MCF 10A (cell line): ENCODE results near the gene SMARCC2. TPM values are rescaled to one million over a fixed set of nuclear protein-coding genes. Genes with fewer than 3 reads are reported as not detected.

ENCODE experiments used
- BruUV-seq: library from RNA; stranded (reverse); fragments of 400-500 nt; replicated peaks from 2 replicates; lab custom pipeline; 2021; lab: Mats Ljungman, UMichigan
- CTCF ChIA-PET: fragments of 300-600 bp; sonication (Branson Sonifier 250); formaldehyde crosslinking; extraction: SDS; loops from one replicate; lab custom pipeline; 2021; ENCODE audit warnings: antibody characterized with exemption, inconsistent platforms; lab: Yijun Ruan, JAX
- POLR2A ChIA-PET: fragments of 300-600, 350-650 bp; sonication (Branson Sonifier 250); formaldehyde crosslinking; extraction: SDS; loops from one replicate; lab custom pipeline; 2020; ENCODE audit warnings: antibody characterized with exemption, inconsistent platforms; lab: Yijun Ruan, JAX
- DNase-seq: peaks from one replicate; pipeline ENCODE4 v3.0.0-alpha.2; 2018; ENCODE audit not compliant: unreplicated experiment
- H3K27ac Mint-ChIP-seq: one replicate; pipeline ENCODE4 v1.8.0; 2022; ENCODE audit warnings: mild to moderate bottlenecking, low read depth, mixed read lengths; ENCODE audit not compliant: unreplicated experiment
- H3K27me3 Mint-ChIP-seq: one replicate; pipeline ENCODE4 v1.8.0; 2022; ENCODE audit warnings: mixed read lengths; ENCODE audit not compliant: insufficient read depth, unreplicated experiment
- H3K36me3 Mint-ChIP-seq: one replicate; pipeline ENCODE4 v1.8.0; 2022; ENCODE audit warnings: mild to moderate bottlenecking, moderate library complexity, mixed read lengths; ENCODE audit not compliant: insufficient read depth, unreplicated experiment
- H3K4me1 Mint-ChIP-seq: one replicate; pipeline ENCODE4 v1.8.0; 2022; ENCODE audit warnings: mixed read lengths; ENCODE audit not compliant: insufficient read depth, unreplicated experiment
- H3K4me3 Mint-ChIP-seq: one replicate; pipeline ENCODE4 v1.8.0; 2022; ENCODE audit warnings: mild to moderate bottlenecking, moderate library complexity, mixed read lengths; ENCODE audit not compliant: unreplicated experiment
- H3K9me3 Mint-ChIP-seq: one replicate; pipeline ENCODE4 v1.8.0; 2022; ENCODE audit warnings: mixed read lengths; ENCODE audit not compliant: unreplicated experiment
- intact Hi-C: fragments of 100-400 bp; cut with micrococcal nuclease; formaldehyde crosslinking; loops from 2 replicates; pipeline ENCODE4 v1.14.1; 2022
- total RNA-seq: library from RNA; stranded (reverse); gene quantifications from 2 replicates; pipeline ENCODE4 v1.2.3, GENCODE V29; 2022
- TF ChIP-seq, protein P1 (sequence below): fragments of 200-600 bp; IDR thresholded peaks from one replicate; pipeline ENCODE4 v1.8.0; 2022; ENCODE audit warnings: antibody characterized with exemption, mild to moderate bottlenecking; ENCODE audit not compliant: unreplicated experiment

The SMARCC2 gene
- total RNA-seq, 1 experiment from 2014 or later: 52.1 TPM

DNA sequence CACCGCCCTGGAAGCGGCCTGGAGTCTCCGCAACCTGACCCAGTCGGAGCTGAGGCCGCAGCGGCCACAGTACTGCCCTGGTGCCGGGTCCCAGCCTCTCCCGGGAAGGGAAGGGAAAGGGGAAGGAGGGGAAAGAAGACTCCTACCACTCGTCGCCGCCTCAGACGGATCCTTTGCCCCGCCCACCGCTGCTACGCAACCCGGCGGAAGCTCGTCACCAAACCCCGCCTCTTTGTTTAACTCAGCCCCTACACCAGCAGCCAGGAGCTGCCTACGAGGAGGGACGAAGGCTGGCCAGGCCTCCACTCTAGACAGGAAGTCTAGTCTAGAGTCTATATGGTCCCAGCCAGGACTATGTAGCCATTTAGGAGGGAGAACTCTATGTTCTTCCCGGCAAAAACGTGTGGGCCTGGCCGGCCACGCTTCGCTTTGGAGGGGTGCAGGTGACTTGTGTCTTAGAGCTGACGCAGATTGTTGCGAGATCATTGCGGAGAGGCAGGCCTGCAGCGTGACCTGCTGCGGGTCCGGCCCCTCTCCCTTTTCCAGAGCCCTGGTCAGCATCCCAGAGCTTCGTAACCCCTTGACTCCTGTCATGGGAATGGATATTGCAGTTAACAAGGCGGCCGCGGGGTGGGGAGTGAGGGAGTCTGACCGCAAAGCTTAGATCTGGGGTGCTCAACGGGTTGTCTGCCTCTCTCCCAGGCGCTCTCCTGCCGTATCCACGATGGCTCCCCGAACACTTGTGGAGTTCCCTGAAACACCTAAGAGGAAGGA is 32.7 kb upstream of the SMARCC2 start, which contains the start of gene RNF41:
TSS of gene RNF41 (minus strand) at position 166 of the 774 bp plus-strand sequence. CDS start 7,875 bp downstream, outside the sequence.
- peak; percentile 97 for DNase-seq
- H3K4me1 Mint-ChIP-seq: peaks cover 24% of the 10 kb centered on the region
- H3K27ac Mint-ChIP-seq: peak within 1 kb of the TSS; percentile 97
- TF ChIP-seq, protein P1, sequence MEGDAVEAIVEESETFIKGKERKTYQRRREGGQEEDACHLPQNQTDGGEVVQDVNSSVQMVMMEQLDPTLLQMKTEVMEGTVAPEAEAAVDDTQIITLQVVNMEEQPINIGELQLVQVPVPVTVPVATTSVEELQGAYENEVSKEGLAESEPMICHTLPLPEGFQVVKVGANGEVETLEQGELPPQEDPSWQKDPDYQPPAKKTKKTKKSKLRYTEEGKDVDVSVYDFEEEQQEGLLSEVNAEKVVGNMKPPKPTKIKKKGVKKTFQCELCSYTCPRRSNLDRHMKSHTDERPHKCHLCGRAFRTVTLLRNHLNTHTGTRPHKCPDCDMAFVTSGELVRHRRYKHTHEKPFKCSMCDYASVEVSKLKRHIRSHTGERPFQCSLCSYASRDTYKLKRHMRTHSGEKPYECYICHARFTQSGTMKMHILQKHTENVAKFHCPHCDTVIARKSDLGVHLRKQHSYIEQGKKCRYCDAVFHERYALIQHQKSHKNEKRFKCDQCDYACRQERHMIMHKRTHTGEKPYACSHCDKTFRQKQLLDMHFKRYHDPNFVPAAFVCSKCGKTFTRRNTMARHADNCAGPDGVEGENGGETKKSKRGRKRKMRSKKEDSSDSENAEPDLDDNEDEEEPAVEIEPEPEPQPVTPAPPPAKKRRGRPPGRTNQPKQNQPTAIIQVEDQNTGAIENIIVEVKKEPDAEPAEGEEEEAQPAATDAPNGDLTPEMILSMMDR: peak; percentile 10
- H3K36me3 Mint-ChIP-seq: peaks cover 13% of the 10 kb centered on the region
- BruUV-seq: TSS peak; percentile 73
- H3K4me3 Mint-ChIP-seq: peak within 1 kb of the TSS; percentile 99
- H3K27me3 Mint-ChIP-seq: no peaks in the 10 kb centered on the region
- H3K9me3 Mint-ChIP-seq: no peaks in the 10 kb centered on the region
- POLR2A ChIA-PET: interaction anchor here (0.6 to 4.0 kb wide), 46 partner anchors 9 to 503 kb away, joined by 3 to 108 read pairs (median 6); partner anchors contain the start of genes ANKRD52, ATP5F1B, CNPY2 and ESYT1
- CTCF ChIA-PET: interaction anchor here (0.5 to 2.9 kb wide), 25 partner anchors 11 to 1920 kb away, joined by 3 to 36 read pairs (median 5); partner anchors contain the start of genes ANKRD52, IL23A, SMARCC2 and TIMELESS
- intact Hi-C loops: loop anchor here (10.0 kb wide), 1 partner anchor 487 kb away; no protein-coding TSS in a partner anchor

DNA sequence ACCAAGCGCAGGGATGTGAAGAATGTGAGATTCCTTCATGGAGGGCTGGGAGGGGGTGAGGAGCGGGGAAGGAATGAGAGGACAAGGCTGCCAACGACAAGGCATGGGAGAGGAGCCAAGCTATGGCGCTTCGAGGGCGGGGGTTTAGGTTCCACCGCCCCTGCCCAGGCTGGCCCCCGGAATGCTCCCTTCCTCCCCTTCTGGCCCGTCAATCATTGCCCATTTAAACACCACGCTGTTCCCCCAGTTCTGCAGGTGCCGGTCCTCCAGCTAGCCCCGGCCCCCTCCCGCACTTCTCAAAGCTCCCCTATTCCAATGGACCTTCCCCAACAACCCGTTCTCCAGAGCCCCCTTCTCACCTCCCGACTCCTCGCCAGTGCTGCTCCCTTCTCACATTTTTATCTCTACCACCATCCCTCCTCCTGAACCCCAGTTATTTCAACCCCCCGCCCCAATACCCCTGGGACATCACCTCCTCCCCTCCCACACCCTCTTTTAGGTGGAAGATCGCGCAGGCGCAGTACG is 32.0 kb upstream of the SMARCC2 start:
- BruUV-seq: TSS peak; percentile 74
- TF ChIP-seq, protein P1: no peak
- POLR2A ChIA-PET: interaction anchor here (0.6 to 4.0 kb wide), 38 partner anchors 10 to 504 kb away, joined by 3 to 108 read pairs (median 8); partner anchors contain the start of genes ANKRD52, ATP5F1B, CNPY2 and ESYT1
- intact Hi-C loops: loop anchor here (10.0 kb wide), 1 partner anchor 486 kb away; no protein-coding TSS in a partner anchor
- CTCF ChIA-PET: interaction anchor here (0.6 to 2.9 kb wide), 17 partner anchors 12 to 1253 kb away, joined by 3 to 36 read pairs (median 6); partner anchors contain the start of genes ANKRD52, SMARCC2, TIMELESS and ZC3H10
- peak overlapping the region; percentile 97 for H3K27ac Mint-ChIP-seq
- no peaks in the 10 kb centered on the region for H3K9me3 Mint-ChIP-seq
- peaks cover 13% of the 10 kb centered on the region for H3K36me3 Mint-ChIP-seq
- H3K27me3 Mint-ChIP-seq: no peaks in the 10 kb centered on the region
- H3K4me3 Mint-ChIP-seq: peak overlapping the region; percentile 99
- H3K4me1 Mint-ChIP-seq: peaks cover 30% of the 10 kb centered on the region
- DNase-seq: peak; percentile 58

DNA sequence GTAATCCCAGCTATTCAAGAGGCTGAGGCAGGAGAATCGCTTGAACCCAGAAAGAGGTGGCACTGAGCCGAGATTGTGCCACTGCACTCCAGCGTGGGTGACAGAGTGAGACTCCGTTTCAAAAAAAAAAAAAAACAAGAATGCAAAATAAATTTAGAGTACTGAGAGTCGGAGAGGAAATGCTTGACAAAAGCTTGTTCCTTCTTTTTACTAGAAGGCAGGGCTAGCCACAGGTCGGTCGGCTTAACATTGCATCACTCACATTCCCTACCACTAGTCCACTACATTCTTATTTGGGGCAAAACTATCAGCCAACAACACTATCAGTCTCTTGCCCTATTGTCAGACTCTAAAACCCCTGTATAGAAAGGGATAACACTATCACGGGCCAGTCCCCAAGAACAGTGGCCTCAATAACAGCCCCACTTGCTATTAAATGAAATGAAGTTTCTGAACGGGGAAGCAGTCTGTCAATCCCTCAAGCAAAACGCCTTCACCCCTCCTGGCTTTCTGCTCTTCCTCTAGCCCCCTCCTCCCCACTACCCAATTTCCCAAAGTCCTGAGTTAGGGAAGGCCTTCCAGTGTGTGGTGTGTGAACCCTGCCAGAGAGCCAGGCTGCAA is 31.4 kb upstream of the SMARCC2 start:
- ChIA-PET POLR2A (interaction anchor here (0.7 to 4.0 kb wide), 27 partner anchors 10 to 505 kb away, joined by 3 to 108 read pairs (median 10); partner anchors contain the start of genes ANKRD52, CNPY2, MYL6 and NACA), CTCF (interaction anchor here (0.6 to 2.9 kb wide), 9 partner anchors 14 to 1253 kb away, joined by 3 to 36 read pairs (median 4); partner anchors contain the start of genes ANKRD52, TIMELESS and ZC3H10)
- Mint-ChIP-seq H3K4me1 (peaks cover 30% of the 10 kb centered on the region), H3K4me3 (peak overlapping the region; percentile 99), H3K9me3 (no peaks in the 10 kb centered on the region), H3K27ac (peak overlapping the region; percentile 97), H3K36me3 (peaks cover 12% of the 10 kb centered on the region), H3K27me3 (no peaks in the 10 kb centered on the region)
- DNase-seq: peak; percentile 46
- intact Hi-C loops: loop anchor here (10.0 kb wide), 1 partner anchor 486 kb away; no protein-coding TSS in a partner anchor
- TF ChIP-seq, protein P1: no peak
- no TSS peak for BruUV-seq
